ENCODE results near the gene MPP7.

The MPP7 gene

DNA sequence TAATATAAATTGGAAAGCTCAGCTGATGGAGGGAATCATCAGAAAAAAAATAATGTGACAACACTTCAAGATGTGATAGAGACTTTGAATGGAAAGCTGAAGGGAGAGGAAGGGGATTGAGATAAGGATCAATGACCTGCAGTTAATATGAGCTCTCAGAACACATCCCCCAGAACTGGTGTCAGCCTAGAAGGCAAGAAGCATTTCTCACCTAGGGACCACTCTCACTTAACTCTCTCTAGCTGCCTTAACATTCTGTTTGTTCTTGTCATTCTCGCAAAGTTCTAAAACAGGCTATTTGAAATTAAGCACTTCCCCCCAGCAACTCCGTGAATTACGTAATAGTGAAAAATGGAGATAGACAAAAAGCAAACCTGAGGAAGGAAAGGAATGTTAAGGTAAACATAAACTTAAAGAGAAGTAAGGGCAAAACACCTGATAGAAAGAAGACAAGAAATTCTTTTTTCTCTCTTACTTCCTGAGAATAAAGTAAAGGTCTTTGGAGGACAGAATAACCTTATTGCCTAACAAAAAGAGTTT lies 1.2 kb upstream of the MPP7 start:
- DNase-seq: no peak

DNA sequence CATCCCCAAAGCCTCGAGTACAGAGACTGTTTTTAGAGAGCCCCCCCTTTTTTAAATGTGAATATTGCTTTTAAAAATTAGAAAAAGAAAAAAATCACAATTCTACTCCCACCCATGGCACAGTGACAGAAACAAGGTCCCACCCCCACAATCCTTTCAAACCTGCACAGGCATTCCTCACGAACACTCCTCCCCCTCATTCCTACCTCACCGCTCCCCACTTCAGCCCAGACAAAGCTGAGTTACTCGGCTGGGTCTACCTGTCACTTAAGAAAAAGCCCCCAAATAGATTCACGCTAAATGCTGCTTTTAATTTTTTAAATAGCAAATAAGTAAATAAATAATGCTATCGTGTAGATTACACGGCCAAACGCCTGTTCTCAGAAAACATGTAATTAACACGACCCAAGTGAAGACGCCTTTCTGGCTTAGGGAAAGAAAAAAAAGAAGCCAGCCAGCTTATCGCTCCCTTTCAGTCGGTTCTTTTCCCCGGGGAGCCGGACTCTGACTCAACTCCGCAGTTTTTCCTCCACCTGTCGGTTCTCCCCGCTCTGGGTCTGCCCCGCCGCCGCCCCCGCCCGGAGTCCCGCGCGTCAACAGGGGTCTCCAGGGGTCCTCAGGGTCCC lies 739 bp downstream of the MPP7 start:
- no peak for DNase-seq

DNA sequence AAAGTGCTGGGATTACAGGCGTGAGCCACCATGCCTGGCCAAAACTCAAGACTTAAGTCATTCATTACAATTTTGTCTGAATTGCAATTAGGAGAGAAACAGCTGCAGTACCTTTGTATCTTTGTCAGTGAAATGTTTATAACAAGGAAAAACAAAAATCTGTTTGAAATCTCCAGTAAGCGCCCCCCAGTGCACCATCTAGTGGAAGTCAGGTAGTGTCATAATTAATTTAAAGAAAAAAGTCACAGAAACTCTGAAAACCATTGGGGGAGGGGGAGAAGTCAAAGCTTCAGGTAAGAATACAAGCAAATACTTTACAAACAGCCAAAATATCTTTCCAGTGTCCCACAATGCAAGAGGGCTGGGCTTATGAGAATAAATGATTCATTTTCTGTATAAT lies 2.8 kb downstream of the MPP7 start:
- DNase-seq: peak in 2 of 4 experiments; percentile 5 to 15

DNA sequence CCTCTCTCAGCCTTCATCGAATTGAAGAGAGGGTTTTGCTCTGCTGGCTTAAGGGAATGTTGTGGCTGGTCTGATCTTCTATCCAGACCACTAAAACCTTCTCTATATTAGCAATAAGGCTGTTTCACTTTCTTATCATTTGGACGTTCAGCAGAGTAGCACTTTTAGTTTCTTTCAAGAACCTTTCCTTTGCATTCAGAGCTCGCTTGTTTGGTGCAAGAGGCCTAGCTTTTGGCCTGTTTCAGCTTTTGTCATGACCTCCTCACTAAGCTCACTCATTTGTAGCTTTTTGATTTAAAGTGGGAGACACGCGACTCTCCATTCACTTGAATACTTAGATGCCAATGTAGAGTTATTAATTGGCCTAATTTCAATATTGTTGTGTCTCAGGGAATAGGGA lies 3.9 kb downstream of the MPP7 start:
- no peak for DNase-seq

DNA sequence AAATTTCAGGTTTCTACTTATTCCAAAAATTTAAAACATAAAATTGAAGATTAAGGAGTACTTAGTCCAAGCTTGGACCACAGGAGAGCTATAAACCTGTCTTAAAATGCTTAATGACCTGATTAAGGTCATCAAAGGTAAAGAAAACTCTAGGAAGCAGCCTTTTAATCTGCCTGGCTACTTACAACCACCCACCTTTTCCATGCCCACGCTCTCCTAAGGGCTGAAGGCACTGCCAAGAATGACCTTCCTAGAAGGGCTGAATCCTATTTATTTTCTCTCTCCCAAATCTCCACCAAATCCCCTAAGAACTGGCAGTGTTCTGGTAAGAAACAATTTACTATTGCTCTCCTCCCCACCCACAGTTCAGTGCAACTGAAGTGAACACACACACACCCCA lies 6.8 kb downstream of the MPP7 start:
- no peak for DNase-seq

DNA sequence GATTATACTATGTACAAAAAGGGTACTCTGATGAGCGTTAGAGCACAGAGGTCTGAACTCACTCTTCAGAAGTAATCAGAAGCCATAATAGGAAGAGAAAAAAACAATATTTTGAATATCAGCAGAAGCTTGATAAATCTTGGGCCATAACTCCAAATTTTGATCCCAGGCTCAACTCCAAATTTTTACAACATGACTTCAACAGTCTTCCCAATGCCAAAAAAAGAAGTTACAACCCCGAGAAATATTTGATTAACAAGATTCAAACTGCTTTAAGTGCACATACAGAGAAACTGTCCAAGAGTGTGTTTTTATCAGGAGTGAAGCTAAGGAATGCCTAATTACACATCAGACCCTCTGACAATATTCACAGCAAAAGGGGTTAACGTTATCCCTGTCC lies 7.5 kb downstream of the MPP7 start:
- no peak for DNase-seq

DNA sequence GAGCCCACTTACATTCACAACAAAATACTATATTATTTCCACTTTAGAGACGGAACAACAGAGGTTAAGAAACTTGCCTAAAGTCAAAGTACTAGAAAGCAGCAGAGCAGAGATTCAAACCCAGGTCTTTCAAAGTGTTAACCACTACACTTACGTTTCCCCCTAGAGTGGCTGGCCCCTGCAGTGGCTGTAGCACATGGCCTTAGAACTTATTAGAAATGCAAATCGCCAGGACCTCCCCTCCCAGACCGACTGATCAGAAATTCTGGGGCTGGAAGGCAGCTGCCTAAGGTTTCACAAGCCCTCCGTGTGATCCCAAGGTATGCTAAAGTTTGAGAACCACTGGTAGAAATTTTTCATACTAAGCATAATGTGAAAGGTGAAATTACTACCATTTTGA lies 8.1 kb downstream of the MPP7 start:
- DNase-seq: no peak

DNA sequence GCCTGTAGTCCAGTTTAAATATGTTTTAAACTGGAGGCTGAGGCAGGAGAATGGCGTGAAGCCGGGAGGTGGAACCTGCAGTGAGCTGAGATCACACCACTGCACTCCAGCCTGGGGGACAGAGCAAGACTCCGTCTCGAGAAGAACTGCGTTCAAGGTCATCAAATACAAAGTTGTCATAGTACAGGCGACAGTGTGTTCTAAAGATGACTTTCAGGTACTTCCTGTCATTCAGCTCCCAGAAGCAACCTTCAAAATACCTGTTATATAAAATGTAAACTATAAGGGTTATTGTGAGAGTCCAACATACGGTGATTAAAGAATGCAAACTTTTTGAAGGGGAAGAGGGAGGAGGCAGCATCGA lies 8.7 kb downstream of the MPP7 start:
- no peak for DNase-seq

DNA sequence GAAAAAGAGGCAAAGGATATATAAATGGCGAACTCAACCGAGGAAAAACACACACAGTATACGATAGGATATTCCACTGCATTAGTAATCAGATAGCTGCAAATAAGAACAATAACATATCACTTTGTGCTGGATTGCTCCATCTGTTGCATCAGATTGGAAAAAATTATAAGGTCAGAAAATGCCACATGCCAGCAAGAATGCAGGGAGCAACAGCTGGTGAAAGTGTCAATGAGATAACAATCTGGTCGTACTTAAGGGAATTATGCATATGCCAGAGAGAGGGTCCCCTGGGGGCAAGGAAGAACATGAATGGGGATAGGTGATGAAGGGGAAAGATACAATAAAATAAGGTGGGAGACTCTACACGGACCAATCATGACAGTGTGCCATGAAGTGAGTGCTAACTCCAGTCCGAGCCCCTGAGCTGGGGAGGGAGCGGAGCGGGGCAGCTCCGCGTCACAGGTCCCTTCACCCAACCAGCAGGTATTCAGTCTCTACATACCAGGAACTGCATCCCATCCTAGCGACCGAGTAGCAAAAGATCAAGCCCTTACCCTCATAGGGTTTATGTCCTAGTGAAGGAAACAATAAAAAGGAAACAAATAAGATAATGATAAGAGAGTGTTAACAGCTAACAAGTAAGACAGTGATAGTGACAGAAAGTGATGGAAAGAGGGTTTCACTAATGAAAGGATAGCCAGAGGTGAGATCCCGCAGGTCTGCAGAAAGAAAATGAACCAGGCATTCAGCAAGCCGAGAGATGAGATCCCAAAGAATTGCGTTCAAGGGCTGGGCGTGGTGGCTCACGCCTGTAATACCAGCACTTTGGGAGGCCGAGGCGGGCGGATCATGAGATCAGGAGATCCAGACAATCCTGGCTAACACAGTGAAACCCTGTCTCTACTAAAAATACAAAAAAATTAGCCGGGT lies 9.4 kb downstream of the MPP7 start:
- DNase-seq: no peak

DNA sequence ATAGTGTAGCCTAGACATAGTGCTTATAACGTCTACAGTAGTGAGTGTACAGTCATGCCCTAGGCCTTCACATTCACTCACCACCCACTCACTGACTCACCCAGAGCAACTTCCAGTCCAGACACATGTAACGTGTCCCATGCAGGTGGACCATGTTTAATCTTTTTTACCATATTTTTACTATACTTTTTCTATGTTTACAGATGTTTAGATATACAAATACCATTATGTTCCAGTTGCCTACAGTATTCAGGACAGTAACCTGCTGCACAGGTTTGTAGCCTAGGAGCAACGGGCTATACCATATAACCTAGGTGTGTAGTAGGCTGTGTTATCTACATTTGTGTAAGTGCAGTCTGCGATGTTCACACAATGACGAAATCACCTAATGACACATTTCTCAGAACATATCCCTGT lies 11.0 kb downstream of the MPP7 start:
- no peak for DNase-seq

DNA sequence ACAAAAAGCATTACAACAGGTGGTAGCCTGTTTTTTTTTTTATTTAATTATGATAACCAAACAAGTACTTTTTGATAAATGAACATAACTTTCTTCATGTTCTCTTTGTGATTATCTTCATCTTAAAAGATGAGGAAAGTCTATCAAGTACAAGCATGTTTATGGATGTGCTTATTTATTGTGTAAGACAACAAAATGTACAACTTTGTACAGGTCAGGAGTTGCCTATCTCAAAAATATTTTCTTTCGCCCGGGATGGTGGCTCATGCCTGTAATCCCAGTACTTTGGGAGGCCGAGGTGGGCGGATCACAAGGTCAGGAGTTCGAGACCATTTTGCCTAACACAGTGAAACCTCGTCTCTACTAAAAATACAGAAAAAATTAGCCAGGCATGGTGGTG lies 17.0 kb downstream of the MPP7 start:
- DNase-seq: no peak

DNA sequence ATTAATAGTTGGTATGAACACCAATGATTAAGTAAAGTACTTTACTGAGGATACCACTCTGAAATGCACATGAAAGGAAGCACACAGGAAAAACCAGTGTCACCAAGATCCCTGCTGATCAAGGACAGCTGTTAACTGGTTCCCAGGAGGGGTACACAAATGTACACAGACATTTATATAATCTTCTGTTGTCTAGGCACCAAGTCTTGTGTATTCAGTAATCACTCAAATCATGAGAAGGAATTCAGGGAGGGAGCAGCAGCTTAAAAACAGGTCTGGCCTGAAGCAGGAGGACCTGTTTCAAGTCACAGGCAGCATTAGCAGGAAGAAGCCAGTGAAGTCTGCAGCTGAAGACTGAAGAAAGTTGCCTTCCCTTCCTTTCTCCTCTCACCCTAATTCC lies 18.7 kb downstream of the MPP7 start:
- DNase-seq: no peak

DNA sequence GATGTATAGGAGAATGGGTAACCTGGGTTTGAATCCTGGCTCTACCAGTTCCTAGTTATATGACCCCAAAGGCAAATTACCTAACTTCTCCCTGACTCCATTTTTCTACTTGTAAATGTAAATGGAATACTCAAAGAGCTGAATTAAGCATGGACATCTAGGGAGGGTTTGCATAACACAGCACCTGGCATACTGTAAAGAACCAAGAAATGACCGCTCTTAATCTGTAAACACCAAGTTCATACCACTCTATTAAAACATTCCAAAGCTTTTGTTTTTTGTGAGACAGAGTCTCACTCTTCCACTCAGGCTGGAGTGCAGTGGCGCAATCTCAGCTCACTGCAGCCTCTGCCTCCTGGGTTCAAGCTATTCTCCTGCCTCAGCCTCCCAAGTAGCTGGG lies 19.6 kb downstream of the MPP7 start:
- no peak for DNase-seq

DNA sequence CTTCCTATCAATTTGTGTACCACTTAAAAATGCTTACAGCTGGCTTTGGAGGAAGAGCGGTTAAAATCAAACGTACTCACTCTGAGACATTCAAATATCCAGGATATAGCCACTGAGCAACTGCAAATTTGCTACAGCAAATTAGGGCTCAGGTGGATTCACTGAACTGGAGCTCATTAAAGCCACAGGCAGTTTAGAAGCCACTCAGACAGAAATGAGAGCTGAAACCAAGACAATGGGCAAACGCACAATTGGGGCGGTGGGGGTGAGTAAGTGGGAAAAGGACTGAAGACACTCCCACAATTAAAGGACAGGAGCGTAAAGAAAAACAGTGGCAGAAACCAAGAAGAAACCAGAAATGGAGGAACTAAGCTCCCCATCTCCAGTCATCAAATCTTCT lies 20.5 kb downstream of the MPP7 start:
- DNase-seq: no peak

DNA sequence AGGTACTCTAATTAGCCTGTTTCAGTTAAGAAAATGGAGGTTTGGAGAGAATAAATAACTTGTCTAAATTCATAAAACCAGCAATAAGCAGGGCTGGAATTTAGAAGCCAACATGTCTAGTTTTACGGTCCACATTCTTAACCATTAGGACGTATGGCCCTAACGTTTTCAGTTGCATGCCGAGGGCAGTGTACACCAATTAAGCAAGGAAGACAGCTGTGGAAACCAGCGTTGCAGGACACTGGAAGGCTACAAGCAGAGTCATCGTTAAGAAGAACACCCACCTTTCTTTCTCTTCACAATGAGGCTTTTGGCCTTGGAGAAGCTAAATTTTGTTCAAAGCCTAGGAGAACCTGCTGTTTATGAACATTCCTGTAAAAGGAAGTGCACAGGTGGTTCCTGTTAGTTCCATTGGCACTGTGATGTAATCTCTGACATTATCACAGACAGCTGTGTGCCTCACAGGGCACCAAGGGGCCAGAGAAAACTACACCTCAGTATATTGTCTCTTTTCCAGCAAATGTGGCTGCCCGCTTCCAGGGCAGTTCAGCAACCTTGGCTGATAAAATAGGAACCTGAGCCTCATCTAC lies 21.0 kb downstream of the MPP7 start:
- DNase-seq: no peak

DNA sequence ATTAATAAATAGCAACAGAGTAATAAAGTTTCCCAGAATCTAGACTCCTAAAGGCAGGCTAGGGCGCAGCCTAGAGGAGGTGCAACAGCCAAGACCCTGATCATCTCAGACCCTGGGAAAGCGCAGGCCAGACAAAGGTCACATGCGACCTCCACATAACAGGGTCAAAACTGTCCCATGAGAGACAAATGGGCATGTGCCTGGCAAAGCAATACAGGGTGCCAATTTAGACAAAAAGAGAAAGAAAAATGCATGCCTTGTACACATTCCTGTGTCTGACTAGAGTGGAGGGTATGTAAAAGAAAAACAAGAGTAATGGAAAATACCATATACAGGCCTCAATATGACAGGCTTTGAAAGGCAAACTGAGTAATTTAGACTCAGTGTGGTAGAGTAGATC lies 22.2 kb downstream of the MPP7 start:
- no peak for DNase-seq

DNA sequence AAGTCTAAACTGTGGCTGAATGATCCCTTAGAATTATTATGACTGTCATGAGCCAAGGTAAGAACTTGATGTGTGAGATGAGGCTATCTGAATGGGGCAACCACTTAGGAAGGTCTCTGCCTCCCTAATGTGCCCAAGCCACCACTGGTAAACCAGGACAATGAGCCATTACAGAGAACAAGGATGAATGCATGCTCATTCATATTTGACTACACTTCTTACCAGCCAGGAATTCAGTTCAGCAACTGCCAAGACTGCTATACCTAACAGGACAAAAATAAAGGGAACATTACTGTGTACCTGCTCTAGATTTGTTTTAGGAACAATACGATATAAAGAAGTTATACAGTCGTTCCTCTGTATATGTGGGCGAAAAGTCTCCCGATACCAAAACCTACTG lies 23.0 kb downstream of the MPP7 start:
- no peak for DNase-seq

DNA sequence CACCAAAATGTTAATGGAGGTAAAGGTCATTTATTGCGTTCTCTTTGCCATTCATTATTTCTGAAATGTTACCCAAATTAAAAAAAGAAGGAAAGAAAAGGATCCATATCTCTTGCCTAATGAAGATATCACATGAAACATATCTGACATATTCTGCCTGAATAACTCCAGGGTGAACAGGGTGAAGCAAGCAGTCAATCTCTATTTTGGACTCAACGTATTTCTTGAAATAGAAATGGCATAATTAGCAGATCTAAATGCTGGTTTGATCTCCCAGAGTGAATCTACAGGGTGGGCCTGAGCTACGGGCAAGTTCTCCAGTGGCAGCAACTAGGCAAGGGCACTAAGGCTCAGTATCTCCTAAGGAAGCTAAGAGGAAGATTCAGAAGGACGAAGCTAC lies 24.0 kb downstream of the MPP7 start:
- DNase-seq: no peak

DNA sequence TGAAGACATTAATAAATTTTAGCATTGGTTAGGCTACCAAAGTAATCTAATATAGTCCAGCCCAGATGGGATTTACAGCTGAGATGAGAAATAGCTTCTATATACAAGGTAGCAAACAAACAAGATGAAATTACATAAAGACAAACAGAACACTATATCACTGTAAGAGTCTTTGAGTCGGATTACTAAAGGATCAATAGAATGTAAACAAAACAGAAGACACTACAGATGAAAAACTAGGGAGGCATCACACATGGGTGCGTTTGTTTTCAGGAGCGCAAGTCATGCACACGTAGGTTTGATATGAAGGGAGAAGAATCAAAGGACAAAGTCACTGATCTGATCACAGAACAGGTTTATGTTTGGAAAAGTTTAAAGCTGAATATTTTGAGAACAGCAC lies 26.5 kb downstream of the MPP7 start:
- DNase-seq: no peak

DNA sequence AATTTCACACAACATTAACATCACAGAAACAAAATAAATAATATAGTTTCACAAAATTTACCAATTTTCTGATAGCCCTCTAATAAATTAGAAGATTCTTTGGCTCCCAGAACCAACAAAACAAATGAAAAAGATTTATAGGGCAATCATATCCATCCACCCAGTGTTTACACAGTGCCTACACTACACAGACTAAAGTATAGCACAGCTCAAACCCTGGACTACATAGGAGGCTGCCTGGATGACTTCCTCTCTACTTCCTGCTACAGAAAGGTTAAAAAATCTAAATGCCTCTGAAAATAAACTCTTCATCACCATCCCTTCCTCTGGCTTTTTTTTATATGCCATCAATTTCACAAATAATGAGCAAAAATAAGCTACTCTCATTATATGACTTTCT lies 28.4 kb downstream of the MPP7 start:
- DNase-seq: no peak

DNA sequence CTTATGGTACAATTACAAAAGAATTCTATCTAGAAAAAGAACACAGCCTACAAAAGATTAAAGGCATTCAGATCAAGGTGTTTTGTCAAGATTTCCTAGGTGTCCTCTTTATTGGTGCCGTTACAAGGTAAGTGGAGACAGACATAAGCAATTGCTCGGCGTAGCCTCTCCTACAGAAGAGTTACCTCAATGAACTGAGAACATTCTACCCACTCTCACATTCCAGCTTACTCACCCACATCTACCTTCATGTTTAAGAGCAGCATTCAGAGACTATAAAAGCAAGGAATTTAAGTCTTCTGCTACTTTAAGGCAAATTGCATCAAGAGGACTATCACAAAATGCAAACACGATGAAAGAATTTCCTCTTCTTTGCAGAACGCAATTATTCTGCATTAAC lies 29.5 kb downstream of the MPP7 start:
- DNase-seq: no peak

DNA sequence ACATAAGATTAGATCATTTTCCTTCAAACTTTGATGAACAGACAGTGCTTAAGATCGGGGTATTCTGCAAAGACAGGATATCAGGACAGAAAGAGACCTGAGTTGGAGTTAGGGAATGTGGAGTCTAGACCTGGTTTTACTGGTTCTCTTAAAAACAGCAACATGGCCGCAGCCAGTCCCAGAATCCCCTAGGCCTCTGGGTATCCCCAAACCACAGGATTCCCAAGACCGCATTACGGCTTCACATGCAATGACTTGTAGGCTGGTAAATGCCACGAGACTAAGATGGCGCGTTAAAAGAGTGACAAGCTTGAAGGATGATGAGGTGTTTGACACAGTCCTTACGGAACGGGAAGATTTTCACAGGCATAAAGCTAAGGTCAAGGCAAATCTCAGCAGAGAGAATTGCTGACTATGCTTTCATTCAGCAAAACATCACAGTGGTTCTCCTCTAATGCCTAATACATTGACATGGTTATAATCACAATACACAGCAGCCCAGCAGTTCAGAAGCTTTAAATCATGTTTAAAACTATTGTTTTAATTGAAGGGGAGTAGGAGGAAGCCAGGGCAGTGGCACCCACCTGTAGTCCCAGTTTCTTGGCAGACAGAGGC lies 32.9 kb downstream of the MPP7 start:
- DNase-seq: no peak

DNA sequence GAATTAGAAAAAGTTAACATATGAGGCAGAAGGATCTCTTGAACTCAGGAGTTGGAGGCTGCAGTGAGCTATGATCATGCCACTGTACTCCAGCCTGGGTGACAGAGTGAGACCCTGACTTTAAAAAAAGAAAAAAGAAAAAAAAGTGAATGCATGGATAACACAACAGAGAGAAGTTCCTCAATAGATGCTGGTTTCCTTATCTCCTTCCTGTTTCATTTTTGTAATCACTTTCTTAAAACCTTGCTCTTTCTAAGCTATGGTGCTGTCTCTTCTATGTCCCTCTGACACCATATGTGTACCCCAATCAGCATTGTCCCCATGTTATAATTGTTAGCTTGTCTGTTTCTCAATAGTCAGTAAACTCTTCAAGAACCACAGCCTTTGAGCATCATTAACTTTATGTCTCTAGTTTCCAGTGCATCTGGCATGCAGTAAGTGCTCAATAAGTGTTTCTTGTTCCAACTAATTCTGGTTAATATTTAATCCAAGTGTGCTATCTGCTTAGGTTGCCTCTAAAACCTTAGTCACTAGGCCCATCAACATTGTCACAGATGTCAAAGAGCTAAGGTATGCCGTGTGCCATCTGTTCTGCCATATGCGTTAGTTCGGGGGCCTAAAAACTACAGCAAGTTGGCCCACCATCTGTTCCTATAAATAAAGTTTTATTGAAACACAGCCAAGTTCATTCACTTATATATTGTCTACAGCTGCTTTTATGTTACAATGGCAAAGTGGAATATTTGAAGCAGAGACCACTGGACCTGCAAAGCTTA lies 36.2 kb downstream of the MPP7 start:
- DNase-seq: no peak

Measured in activated naive CD4-positive, alpha-beta T cell (primary cell).